Activated naive CD8-positive, alpha-beta T cell treated with anti-CD3 and anti-CD28 coated beads for 36 hours (primary cell): Measurements from ENCODE around the gene AKAP6. TPM values are rescaled to one million over a fixed set of nuclear protein-coding genes. Genes with fewer than 3 reads are reported as not detected.
"Not testable (repeated sequence)": the region's sequence is repeated elsewhere in the genome, so short reads cannot be mapped to it uniquely, and the experiment has no call there.

ENCODE experiments used
- DNase-seq: peaks from one replicate; pipeline ENCODE4 v3.0.0; 2021
- H3K27ac Mint-ChIP-seq: one replicate; pipeline ENCODE4 v1.8.0; 2022; ENCODE audit warnings: mild to moderate bottlenecking, moderate library complexity, mixed read lengths
- H3K27me3 Mint-ChIP-seq: one replicate; pipeline ENCODE4 v1.8.0; 2022; ENCODE audit warnings: mild to moderate bottlenecking, mixed read lengths
- H3K36me3 Mint-ChIP-seq: one replicate; pipeline ENCODE4 v1.8.0; 2021; ENCODE audit warnings: mild to moderate bottlenecking, mixed read lengths
- H3K4me1 Mint-ChIP-seq: one replicate; pipeline ENCODE4 v1.8.0; 2021; ENCODE audit warnings: mixed read lengths
- H3K4me3 Mint-ChIP-seq: one replicate; pipeline ENCODE4 v1.8.0; 2022; ENCODE audit warnings: mild to moderate bottlenecking, moderate library complexity, mixed read lengths
- H3K9me3 Mint-ChIP-seq: one replicate; pipeline ENCODE4 v1.8.0; 2022; ENCODE audit warnings: mixed read lengths
- total RNA-seq, 2 experiments: library from RNA; stranded (reverse); gene quantifications; one replicate each; pipeline ENCODE4 v1.2.3, GENCODE V29; 2021

Gene AKAP6
- total RNA-seq, 2 experiments from 2014 or later: 1.3 to 2.1 TPM

DNA sequence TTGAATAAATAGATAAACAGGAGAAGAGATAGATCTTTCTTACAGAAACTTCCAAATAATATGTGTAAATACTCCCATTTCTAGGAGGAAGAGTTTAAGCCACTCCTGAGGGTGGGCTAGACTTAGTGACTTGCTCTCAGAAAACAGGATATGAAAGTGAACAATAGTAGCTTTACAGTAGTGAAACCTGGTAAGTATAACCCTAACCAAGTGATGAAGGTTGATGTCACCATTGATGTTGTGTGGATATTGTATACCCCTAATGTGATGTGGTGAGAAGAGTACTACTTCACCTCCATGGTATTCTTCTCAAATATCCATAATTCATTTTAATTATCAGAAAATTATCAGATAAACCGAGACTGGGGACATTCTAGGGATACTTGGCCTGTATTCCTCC lies 20.9 kb downstream of the AKAP6 start:
- Mint-ChIP-seq H3K9me3 (no peaks in the 10 kb centered on the region), H3K4me1 (peaks cover 4% of the 10 kb centered on the region), H3K27ac (no peak overlapping the region), H3K4me3 (no peak overlapping the region), H3K36me3 (no peaks in the 10 kb centered on the region), H3K27me3 (no peaks in the 10 kb centered on the region)
- no peak for DNase-seq

GRCh38 chr14:32352631-32353030 lies 23.5 kb downstream of the AKAP6 start:
- no peak for DNase-seq
- H3K27me3 Mint-ChIP-seq: no peaks in the 10 kb centered on the region
- H3K4me3 Mint-ChIP-seq: no peak overlapping the region
- no peak overlapping the region for H3K27ac Mint-ChIP-seq
- H3K36me3 Mint-ChIP-seq: no peaks in the 10 kb centered on the region
- H3K4me1 Mint-ChIP-seq: peaks cover 4% of the 10 kb centered on the region
- H3K9me3 Mint-ChIP-seq: no peaks in the 10 kb centered on the region

GRCh38 chr14:32354716-32355115 lies 25.6 kb downstream of the AKAP6 start:
- Mint-ChIP-seq H3K4me1 (peaks cover 4% of the 10 kb centered on the region), H3K36me3 (no peaks in the 10 kb centered on the region), H3K27ac (no peak overlapping the region), H3K27me3 (no peaks in the 10 kb centered on the region), H3K9me3 (no peaks in the 10 kb centered on the region), H3K4me3 (no peak overlapping the region)
- DNase-seq: no peak

DNA sequence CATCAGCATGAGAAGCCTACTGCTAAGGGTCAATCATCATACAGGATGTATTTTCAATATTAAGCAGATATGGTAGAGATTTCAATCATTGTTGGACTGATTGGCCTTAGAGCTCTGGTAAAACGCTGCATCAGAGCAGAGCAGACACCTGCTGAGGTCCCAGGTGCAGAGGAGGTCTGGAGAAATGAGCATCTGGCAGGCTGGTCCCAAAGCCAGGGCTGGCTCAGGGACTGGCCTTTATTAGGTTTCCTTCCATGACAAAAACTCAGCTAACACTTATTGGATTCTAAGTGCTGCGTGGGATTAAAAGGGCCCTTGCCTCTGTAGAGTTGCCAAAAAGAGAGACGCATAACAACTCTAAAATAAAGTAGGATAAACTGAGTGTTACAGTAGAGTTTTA lies 29.7 kb downstream of the AKAP6 start:
- H3K36me3 Mint-ChIP-seq: no peaks in the 10 kb centered on the region
- H3K27me3 Mint-ChIP-seq: no peaks in the 10 kb centered on the region
- H3K27ac Mint-ChIP-seq: no peak overlapping the region
- no peak overlapping the region for H3K4me3 Mint-ChIP-seq
- DNase-seq: no peak
- H3K9me3 Mint-ChIP-seq: no peaks in the 10 kb centered on the region
- H3K4me1 Mint-ChIP-seq: no peaks in the 10 kb centered on the region

DNA sequence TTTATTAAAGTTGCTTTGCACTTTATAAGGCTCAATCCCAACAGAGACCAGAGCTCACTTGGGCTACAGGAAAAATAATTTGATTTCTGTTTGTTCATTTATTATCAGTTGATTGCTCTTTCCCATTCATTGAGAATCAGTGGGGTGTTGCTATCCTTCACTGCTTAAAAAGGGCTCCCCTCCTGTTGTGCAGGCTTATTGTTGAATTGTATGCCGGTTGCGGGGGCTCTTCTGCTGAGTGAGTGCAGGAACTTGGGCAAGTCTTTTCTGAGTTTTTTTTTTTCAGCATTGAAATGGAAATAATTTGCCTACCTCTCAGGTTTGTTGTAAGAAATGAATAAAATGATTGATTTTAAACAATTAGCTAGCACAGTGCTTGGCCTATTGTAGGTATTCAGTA lies 32.6 kb downstream of the AKAP6 start:
- Mint-ChIP-seq H3K36me3 (no peaks in the 10 kb centered on the region), H3K4me3 (no peak overlapping the region), H3K4me1 (no peaks in the 10 kb centered on the region), H3K27ac (no peak overlapping the region), H3K9me3 (no peaks in the 10 kb centered on the region), H3K27me3 (no peaks in the 10 kb centered on the region)
- DNase-seq: no peak

DNA sequence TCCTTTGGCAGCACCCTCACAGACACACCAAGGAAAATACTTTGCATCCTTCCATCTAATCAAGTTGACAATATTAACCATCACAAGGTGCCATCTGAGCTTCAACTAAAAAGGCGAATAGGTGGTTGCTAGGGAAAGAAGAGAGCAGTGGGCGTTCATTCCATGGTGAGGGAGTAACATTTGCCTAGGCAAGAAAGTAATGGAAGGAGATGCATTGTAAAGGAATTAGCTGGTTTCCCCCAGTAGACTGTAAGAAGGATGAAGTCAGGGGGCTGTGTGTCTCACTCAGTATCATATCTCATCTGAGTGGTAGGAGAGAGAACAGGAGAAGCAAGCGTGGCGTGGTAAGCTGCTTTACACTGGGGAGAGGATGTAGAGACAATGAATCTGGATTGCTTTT lies 34.7 kb downstream of the AKAP6 start:
- no peak for DNase-seq
- no peaks in the 10 kb centered on the region for H3K36me3 Mint-ChIP-seq
- no peak overlapping the region for H3K27ac Mint-ChIP-seq
- no peak overlapping the region for H3K4me3 Mint-ChIP-seq
- H3K9me3 Mint-ChIP-seq: no peaks in the 10 kb centered on the region
- no peaks in the 10 kb centered on the region for H3K4me1 Mint-ChIP-seq
- no peaks in the 10 kb centered on the region for H3K27me3 Mint-ChIP-seq

DNA sequence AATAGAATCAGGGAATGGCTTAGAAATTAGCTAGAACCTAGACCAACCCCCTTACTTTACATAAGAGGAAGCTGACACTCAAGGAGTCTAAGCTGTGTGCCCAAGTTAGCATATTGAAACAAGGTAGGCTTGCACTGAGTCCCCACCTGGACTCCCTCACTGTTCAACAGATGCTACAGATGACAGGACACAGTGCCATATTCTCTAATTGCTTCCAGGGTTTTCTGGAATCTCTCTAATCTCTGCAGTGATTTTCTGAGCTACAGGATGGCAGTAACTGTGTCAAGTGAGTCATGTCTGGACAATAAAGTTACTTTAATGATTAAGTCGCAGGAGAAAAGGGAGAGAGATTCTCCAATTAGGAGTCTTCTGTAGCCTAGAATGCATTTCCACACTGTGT lies 35.8 kb downstream of the AKAP6 start:
- Mint-ChIP-seq H3K36me3 (no peaks in the 10 kb centered on the region), H3K4me1 (no peaks in the 10 kb centered on the region), H3K27ac (no peak overlapping the region), H3K9me3 (no peaks in the 10 kb centered on the region), H3K27me3 (no peaks in the 10 kb centered on the region), H3K4me3 (no peak overlapping the region)
- no peak for DNase-seq

DNA sequence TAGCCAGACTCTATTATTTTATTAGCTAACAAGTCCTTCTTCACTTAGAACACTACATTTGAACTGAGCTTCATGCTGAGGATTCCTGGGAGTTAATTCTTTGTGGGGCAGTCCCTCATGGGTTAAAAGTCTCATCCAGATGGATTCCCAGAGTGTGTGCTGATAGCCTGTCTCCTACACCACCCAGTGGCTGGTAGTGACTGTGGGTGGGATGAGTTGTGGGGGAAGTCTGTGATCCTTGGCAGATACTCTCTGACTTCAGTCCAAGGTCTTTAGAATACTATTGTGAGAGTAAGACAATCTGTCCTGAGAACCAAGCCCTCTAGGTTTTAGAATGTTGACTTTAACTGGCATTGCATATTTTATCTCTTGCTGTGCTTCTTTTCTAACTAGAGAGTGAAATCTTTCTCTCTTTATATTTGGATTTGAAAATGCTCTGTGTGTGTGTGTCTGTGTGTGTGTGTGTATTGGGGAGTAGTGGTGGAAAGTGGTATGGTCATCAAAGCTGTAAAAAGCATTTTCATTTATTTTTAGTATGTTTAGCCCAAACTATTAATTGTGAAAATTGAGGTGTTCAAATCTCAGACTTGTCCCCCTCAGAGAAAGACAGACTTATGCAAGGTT lies 37.3 kb downstream of the AKAP6 start:
- Mint-ChIP-seq H3K27ac (no peak overlapping the region), H3K4me3 (no peak overlapping the region), H3K4me1 (peaks cover 5% of the 10 kb centered on the region), H3K9me3 (no peaks in the 10 kb centered on the region), H3K27me3 (no peaks in the 10 kb centered on the region), H3K36me3 (no peaks in the 10 kb centered on the region)
- DNase-seq: no peak

GRCh38 chr14:32366986-32367385 lies 37.9 kb downstream of the AKAP6 start:
- peaks cover 5% of the 10 kb centered on the region for H3K4me1 Mint-ChIP-seq
- H3K9me3 Mint-ChIP-seq: no peaks in the 10 kb centered on the region
- H3K27me3 Mint-ChIP-seq: no peaks in the 10 kb centered on the region
- H3K36me3 Mint-ChIP-seq: no peaks in the 10 kb centered on the region
- no peak for DNase-seq
- no peak overlapping the region for H3K4me3 Mint-ChIP-seq
- no peak overlapping the region for H3K27ac Mint-ChIP-seq

DNA sequence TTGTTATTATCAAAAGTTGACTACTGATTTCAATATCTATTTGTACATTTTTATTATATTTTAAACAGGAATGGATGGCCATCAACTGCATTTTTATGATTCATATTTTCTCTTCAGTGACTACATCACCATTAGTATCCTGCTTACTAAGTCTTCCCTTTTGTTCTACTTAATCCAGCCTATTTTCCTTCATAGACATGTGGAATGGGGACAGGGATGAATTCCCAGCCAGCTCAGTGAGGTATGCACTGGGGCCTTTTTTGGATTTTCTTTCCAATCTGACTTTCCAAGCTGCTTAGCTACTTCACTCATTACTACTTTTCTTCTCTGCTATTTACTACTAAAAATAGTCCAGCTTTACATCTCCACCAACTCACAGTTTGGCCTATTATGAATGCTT lies 38.4 kb downstream of the AKAP6 start:
- peaks cover 5% of the 10 kb centered on the region for H3K4me1 Mint-ChIP-seq
- H3K36me3 Mint-ChIP-seq: no peaks in the 10 kb centered on the region
- H3K27ac Mint-ChIP-seq: no peak overlapping the region
- H3K27me3 Mint-ChIP-seq: no peaks in the 10 kb centered on the region
- H3K4me3 Mint-ChIP-seq: no peak overlapping the region
- no peaks in the 10 kb centered on the region for H3K9me3 Mint-ChIP-seq
- no peak for DNase-seq

DNA sequence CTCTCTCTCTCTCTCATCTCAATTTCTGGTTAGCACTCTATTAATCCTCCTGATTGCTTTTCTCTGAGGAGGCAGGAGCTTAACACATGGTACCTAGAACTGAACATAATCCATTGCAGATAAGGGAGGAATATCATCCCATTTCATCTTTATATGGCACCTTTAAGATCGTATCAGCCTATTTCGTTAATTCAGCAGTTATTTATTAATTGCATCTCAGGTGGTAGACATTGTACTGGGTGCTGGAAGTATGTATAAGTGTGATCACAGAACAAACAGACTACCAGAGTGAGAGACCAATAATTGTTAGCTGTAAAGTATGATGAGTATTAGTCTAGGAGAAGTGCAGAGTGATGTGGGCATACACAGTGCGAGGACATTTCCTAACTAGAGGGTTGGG lies 39.0 kb downstream of the AKAP6 start:
- H3K36me3 Mint-ChIP-seq: no peaks in the 10 kb centered on the region
- no peak overlapping the region for H3K27ac Mint-ChIP-seq
- H3K9me3 Mint-ChIP-seq: no peaks in the 10 kb centered on the region
- peaks cover 2% of the 10 kb centered on the region for H3K27me3 Mint-ChIP-seq
- no peak overlapping the region for H3K4me3 Mint-ChIP-seq
- H3K4me1 Mint-ChIP-seq: peaks cover 5% of the 10 kb centered on the region
- DNase-seq: no peak

GRCh38 chr14:32370714-32371113 lies 41.6 kb downstream of the AKAP6 start:
- Mint-ChIP-seq H3K27ac (no peak overlapping the region), H3K27me3 (peaks cover 5% of the 10 kb centered on the region), H3K36me3 (no peaks in the 10 kb centered on the region), H3K4me1 (peaks cover 5% of the 10 kb centered on the region), H3K4me3 (no peak overlapping the region), H3K9me3 (no peaks in the 10 kb centered on the region)
- DNase-seq: no peak

DNA sequence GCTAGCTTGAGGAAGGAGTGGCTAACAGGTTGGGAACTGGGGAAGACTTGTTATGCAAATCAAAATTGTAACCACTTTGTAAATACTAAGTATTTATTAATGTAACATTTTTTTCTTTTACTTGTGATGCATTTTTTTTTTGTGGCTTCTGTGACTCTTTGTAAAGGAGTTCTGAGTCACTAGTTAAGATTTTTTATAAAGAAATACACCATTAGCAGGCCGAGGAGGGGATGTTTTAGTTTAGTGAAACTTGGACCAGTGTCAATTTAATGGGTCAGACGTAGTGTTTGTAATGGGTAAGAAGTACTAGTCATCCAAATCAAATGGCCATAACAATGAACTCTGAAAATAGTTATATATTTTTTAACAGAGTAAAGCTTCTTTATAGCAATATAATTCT lies 43.1 kb downstream of the AKAP6 start:
- no peaks in the 10 kb centered on the region for H3K36me3 Mint-ChIP-seq
- no peak overlapping the region for H3K27ac Mint-ChIP-seq

GRCh38 chr14:32373174-32373573 lies 44.1 kb downstream of the AKAP6 start:
- H3K36me3 Mint-ChIP-seq, H3K27me3 Mint-ChIP-seq, H3K4me3 Mint-ChIP-seq: not testable (repeated sequence)

More for the DNA sequence above, 43.1 kb downstream of the AKAP6 start:
- peaks cover 5% of the 10 kb centered on the region for H3K27me3 Mint-ChIP-seq
- DNase-seq: no peak
- no peaks in the 10 kb centered on the region for H3K9me3 Mint-ChIP-seq
- no peak overlapping the region for H3K4me3 Mint-ChIP-seq
- peaks cover 5% of the 10 kb centered on the region for H3K4me1 Mint-ChIP-seq

GRCh38 chr14:32374155-32374554 lies 45.1 kb downstream of the AKAP6 start:
- Mint-ChIP-seq H3K4me1 (peaks cover 5% of the 10 kb centered on the region), H3K4me3 (no peak overlapping the region), H3K9me3 (no peaks in the 10 kb centered on the region), H3K27me3 (peaks cover 5% of the 10 kb centered on the region), H3K27ac (no peak overlapping the region), H3K36me3 (no peaks in the 10 kb centered on the region)
- DNase-seq: no peak

More at GRCh38 chr14:32373174-32373573, 44.1 kb downstream of the AKAP6 start:
- H3K4me1 Mint-ChIP-seq, DNase-seq, H3K9me3 Mint-ChIP-seq, H3K27ac Mint-ChIP-seq: not testable (repeated sequence)

DNA sequence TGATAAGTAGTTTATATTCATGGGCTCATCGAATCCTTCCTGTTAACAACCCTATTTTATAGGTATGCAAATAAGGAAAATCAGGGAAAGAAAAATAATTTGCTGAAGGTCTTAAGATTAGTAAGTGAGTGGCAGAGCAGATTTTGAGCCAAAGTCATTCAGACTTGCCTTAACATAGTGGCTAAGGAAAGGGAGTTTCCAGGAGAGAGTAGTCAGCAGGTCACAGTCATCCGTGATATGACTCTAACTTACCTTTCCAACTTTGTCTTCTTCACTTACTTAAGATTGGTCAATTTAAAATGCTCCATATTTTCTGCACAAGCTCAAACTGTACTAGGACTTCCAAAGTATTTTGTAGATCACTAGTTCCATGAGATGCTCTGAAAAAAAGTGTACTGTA lies 46.6 kb downstream of the AKAP6 start:
- DNase-seq: no peak
- Mint-ChIP-seq H3K4me3 (no peak overlapping the region), H3K36me3 (no peaks in the 10 kb centered on the region), H3K4me1 (peaks cover 8% of the 10 kb centered on the region), H3K27me3 (peaks cover 5% of the 10 kb centered on the region), H3K9me3 (no peaks in the 10 kb centered on the region), H3K27ac (no peak overlapping the region)
